ENCODE measurements around the gene CIART. TPM values are rescaled to one million over a fixed set of nuclear protein-coding genes. Genes with fewer than 3 reads are reported as not detected.

Gene CIART
- total RNA-seq, 6 experiments from 2014 or later: 5.6 to 9.8 (median 8.0) TPM

DNA sequence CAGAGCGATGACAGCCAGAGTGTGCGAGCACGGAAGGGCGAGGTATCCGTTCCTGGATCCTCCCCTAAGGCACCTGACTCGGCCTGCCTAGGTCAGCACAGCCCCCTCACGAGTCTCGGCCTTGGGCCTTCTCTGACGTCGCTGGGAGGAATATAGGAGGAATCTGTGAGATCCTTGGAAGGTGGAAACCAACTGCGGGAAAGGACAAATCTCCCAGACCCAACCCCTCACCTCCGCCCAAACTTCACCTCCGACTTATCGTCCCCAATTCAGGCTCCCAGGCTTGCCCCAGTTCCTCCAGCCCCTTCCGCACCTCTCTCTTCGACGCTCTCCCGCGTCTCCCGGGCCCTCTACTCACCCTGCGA lies 14.0 kb upstream of the CIART start:
- H3K27me3 Mint-ChIP-seq (ENCODE audit: insufficient read depth): peaks cover 3% of the 10 kb centered on the region
- peak overlapping the region; percentile 92 for H3K4me3 Mint-ChIP-seq

DNA sequence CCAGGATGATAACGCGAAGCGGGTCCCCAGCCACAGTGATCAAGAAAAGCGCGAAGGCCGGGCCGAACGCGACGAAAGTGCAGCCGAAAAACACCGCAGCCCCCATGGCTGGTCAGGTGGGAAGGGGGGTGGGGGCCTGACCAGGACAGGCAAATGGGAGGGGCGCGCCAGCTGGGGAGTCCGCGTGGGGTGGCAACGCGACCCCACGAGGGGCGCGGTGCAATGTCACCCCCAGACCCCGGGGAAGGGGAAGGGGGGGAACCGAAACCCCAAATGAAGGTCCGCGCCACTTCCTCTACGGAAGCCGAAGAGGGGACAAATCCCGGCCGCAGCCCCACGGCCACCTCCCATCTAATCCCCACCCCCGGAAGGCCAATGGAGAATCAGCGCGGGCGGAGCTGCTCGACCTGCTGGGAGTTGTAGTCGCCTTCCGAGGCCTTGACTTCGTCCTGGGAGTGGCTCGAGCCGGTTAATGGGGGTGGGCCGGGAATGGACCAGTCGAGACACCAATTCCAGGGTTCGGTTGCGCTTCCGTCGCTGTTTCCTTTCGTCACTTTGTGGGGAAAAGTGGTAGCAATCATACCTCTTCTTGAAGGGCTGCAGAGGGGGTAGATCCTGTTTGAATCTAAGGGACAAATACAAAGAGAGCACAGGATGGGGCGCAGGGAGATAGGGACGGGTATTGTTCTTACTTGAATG lies 13.5 kb upstream of the CIART start, which contains the start of gene APH1A:
Gene APH1A, minus strand, starts transcription at position 312 of the 699 bp plus-strand sequence. Its CDS starts 206 bp downstream, at position 106.
- Mint-ChIP-seq H3K9me3 (no peaks in the 10 kb centered on the region), H3K27ac (peak within 1 kb of the TSS; percentile 95), H3K4me1 (ENCODE audit: low read depth) (peaks cover 45% of the 10 kb centered on the region), H3K27me3 (ENCODE audit: insufficient read depth) (peaks cover 3% of the 10 kb centered on the region), H3K4me3 (peak within 1 kb of the TSS; percentile 92), H3K36me3 (ENCODE audit: low read depth) (peaks cover 29% of the 10 kb centered on the region)
- TF ChIP-seq, protein P1, sequence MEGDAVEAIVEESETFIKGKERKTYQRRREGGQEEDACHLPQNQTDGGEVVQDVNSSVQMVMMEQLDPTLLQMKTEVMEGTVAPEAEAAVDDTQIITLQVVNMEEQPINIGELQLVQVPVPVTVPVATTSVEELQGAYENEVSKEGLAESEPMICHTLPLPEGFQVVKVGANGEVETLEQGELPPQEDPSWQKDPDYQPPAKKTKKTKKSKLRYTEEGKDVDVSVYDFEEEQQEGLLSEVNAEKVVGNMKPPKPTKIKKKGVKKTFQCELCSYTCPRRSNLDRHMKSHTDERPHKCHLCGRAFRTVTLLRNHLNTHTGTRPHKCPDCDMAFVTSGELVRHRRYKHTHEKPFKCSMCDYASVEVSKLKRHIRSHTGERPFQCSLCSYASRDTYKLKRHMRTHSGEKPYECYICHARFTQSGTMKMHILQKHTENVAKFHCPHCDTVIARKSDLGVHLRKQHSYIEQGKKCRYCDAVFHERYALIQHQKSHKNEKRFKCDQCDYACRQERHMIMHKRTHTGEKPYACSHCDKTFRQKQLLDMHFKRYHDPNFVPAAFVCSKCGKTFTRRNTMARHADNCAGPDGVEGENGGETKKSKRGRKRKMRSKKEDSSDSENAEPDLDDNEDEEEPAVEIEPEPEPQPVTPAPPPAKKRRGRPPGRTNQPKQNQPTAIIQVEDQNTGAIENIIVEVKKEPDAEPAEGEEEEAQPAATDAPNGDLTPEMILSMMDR (IDR thresholded peaks at IDR 0.05): no peak
- DNase-seq: peak; percentile 98

More for the DNA sequence above, 14.0 kb upstream of the CIART start:
- peaks cover 40% of the 10 kb centered on the region for H3K4me1 Mint-ChIP-seq (ENCODE audit: low read depth)
- H3K27ac Mint-ChIP-seq: peak overlapping the region; percentile 95
- no peak for DNase-seq
- H3K36me3 Mint-ChIP-seq (ENCODE audit: low read depth): peaks cover 29% of the 10 kb centered on the region
- TF ChIP-seq, protein P1 (IDR thresholded peaks at IDR 0.05): no peak
- H3K9me3 Mint-ChIP-seq: no peaks in the 10 kb centered on the region

DNA sequence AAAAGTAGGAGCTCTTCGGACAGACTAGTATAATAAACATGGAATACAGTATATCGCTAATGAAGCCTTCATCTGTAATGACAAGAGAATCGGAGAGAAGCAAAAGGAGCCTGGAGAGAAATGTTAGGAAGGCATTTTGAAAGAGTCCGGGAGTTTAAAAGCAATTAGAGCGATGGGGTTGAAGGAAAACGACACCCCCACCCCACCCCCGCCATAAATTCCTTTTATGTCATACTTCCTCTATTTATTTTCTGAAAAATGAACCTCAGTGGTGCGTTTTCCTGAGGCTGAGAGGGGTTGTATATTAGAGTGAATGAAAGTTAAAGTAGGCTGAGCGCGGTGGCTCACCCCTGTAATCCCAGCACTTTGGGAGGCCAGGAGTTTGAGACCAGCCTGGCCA lies 12.9 kb upstream of the CIART start:
- H3K27me3 Mint-ChIP-seq (ENCODE audit: insufficient read depth): peaks cover 3% of the 10 kb centered on the region
- no peak for DNase-seq
- TF ChIP-seq, protein P1 (IDR thresholded peaks at IDR 0.05): no peak
- H3K27ac Mint-ChIP-seq: peak overlapping the region; percentile 95
- peaks cover 48% of the 10 kb centered on the region for H3K4me1 Mint-ChIP-seq (ENCODE audit: low read depth)
- H3K4me3 Mint-ChIP-seq: peak overlapping the region; percentile 92
- H3K36me3 Mint-ChIP-seq (ENCODE audit: low read depth): peaks cover 28% of the 10 kb centered on the region
- no peaks in the 10 kb centered on the region for H3K9me3 Mint-ChIP-seq

DNA sequence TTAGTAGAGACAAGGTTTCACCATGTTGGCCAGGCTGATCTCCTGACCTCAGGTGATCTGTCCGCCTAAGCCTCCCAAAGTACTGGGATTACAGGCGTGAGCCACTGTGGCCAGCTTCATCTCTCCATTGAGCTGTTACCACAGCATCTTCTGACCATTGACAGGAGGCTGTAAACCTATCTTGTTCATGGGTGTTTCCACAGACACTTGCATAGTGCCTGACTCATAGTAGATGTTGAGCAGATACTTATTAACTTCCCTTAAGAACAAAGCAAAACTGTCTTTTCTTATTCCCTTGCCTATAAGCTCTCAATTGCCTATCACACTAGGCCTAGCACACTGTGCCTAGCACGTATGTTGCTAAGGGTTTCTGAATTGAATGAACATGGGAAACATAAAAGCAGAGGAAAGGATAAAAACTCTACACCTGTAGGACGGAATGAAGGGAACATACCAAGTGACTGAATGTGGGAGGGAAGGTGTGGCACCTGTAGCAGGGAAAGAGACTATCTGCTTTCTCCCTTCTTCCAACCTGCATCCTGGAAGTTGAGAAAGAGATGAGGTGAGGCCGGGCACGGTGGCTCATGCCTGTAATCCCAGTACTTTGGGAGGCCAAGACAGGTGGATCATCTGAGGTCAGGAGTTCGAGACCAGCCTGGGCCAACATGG lies 10.9 kb upstream of the CIART start:
- Mint-ChIP-seq H3K9me3 (no peaks in the 10 kb centered on the region), H3K36me3 (ENCODE audit: low read depth) (peaks cover 19% of the 10 kb centered on the region), H3K27me3 (ENCODE audit: insufficient read depth) (peaks cover 3% of the 10 kb centered on the region), H3K4me1 (ENCODE audit: low read depth) (peaks cover 48% of the 10 kb centered on the region), H3K4me3 (no peak overlapping the region), H3K27ac (peak overlapping the region; percentile 50)
- DNase-seq: no peak
- TF ChIP-seq, protein P1 (IDR thresholded peaks at IDR 0.05): no peak

DNA sequence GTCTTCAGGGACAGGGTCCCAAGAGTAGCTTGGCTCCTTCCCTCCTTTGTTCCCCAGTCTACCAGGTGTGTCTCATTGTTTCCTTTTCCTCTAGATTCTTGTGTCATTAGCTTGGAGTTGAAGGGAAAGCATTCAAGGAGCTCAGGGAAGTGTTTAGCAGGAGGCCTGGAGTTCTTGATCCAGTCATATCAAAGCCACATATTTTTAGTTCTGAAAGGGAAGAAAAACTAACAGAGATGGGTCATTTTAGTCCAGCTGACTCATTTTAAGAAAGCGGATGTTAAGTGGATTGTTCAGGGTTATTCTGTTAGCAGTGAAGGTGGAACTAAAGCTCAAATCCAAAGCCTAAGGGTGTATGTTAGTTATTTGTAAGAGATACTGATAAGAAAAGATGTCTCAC lies 9.0 kb upstream of the CIART start:
- H3K4me1 Mint-ChIP-seq (ENCODE audit: low read depth): peaks cover 34% of the 10 kb centered on the region
- H3K27ac Mint-ChIP-seq: peak overlapping the region; percentile 70

More for the DNA sequence above, 9.0 kb upstream of the CIART start:
- DNase-seq: no peak
- peak overlapping the region; percentile 76; the same call in 1 of the 2 replicates for H3K4me3 Mint-ChIP-seq
- no peaks in the 10 kb centered on the region for H3K9me3 Mint-ChIP-seq
- H3K36me3 Mint-ChIP-seq (ENCODE audit: low read depth): peaks cover 4% of the 10 kb centered on the region; the same call in 1 of the 2 replicates
- H3K27me3 Mint-ChIP-seq (ENCODE audit: insufficient read depth): peaks cover 3% of the 10 kb centered on the region
- TF ChIP-seq, protein P1 (IDR thresholded peaks at IDR 0.05): no peak
